HepG2 (cell line): ENCODE measurements around the gene GUCA1A. TPM values are rescaled to one million over a fixed set of nuclear protein-coding genes. Genes with fewer than 3 reads are reported as not detected.
A peak's percentile ranks its signal among the peaks of the same experiment; 100 is the strongest.

Experiments used
- BCL3 ChIP-seq: sonication (generic); formaldehyde crosslinking; IDR thresholded peaks from 2 replicates; pipeline ENCODE4 v1.5.1; 2020; ENCODE audit warnings: mild to moderate bottlenecking, missing genetic modification reagents, moderate library complexity
- ETV6 ChIP-seq: sonication (generic); formaldehyde crosslinking; conservative IDR thresholded peaks from 2 replicates; pipeline ENCODE4 v1.4.0; 2020; ENCODE audit warnings: missing genetic modification reagents
- KDM2A ChIP-seq: sonication (generic); formaldehyde crosslinking; IDR thresholded peaks from 2 replicates; pipeline ENCODE4 v1.4.0; 2020; ENCODE audit warnings: low read depth, missing genetic modification reagents, borderline replicate concordance
- KDM6A ChIP-seq: IDR thresholded peaks from 2 replicates; pipeline ENCODE4 v1.6.1; 2016; ENCODE audit warnings: low read depth
- PRDM15 ChIP-seq: sonication (generic); formaldehyde crosslinking; IDR thresholded peaks from 2 replicates; pipeline ENCODE4 v1.4.0; 2020; ENCODE audit warnings: missing genetic modification reagents
- SMC3 ChIP-seq: IDR thresholded peaks from 2 replicates; pipeline ENCODE4 v1.6.1; 2011; ENCODE audit warnings: low read length, improper control_type of control experiment
- TFAP4 ChIP-seq: sonication (generic); IDR thresholded peaks from 2 replicates; pipeline ENCODE4 v1.6.1; 2016; ENCODE audit warnings: low read depth, borderline replicate concordance
- ZBTB7B ChIP-seq: sonication (generic); formaldehyde crosslinking; IDR thresholded peaks from 2 replicates; pipeline ENCODE4 v1.4.0; 2020; ENCODE audit warnings: missing genetic modification reagents
- ZNF512 ChIP-seq: sonication (generic); formaldehyde crosslinking; IDR thresholded peaks from 2 replicates; pipeline ENCODE4 v1.4.0; 2020; ENCODE audit warnings: mild to moderate bottlenecking, missing genetic modification reagents
- ZNF556 ChIP-seq: sonication (generic); formaldehyde crosslinking; IDR thresholded peaks from 2 replicates; pipeline ENCODE4 v1.4.0; 2020; ENCODE audit warnings: mild to moderate bottlenecking, missing genetic modification reagents, borderline replicate concordance
- ZNF557 ChIP-seq: sonication (generic); formaldehyde crosslinking; IDR thresholded peaks from 2 replicates; pipeline ENCODE4 v1.4.0; 2020; ENCODE audit warnings: missing genetic modification reagents
- ZNF574 ChIP-seq: sonication (generic); formaldehyde crosslinking; IDR thresholded peaks from 2 replicates; pipeline ENCODE4 v1.4.0; 2020; ENCODE audit warnings: missing genetic modification reagents
- ZNF687 ChIP-seq: sonication (generic); formaldehyde crosslinking; IDR thresholded peaks from 2 replicates; pipeline ENCODE4 v1.5.1; 2020; ENCODE audit warnings: mild to moderate bottlenecking, missing genetic modification reagents, moderate library complexity
- ZNF792 ChIP-seq: IDR thresholded peaks from 2 replicates; pipeline ENCODE4 v1.6.1; 2016
- polyA plus RNA-seq, 8 experiments: library from polyadenylated mRNA; depleted of rRNA in 3 of 8; stranded (reverse) in 7 of 8; unstranded in 1 of 8; fragments of >200 nt; fragmentation: Illumina TruSeq in 4 of 8; extraction: Trizol in 4 of 8; gene quantifications; 2 replicates each; pipeline versions ENCODE4 v1.2.1 to v1.2.3, GENCODE V29; 2011 to 2016; ENCODE audit warnings: low read depth in 4 of 8, missing spikeins in 1 of 8, mixed read lengths in 1 of 8; ENCODE audit not compliant: insufficient read depth in 1 of 8
- total RNA-seq, 5 experiments: library from RNA; depleted of rRNA; stranded (reverse); fragments of >200 nt; fragmentation: Illumina TruSeq; extraction: Trizol; gene quantifications; 2 replicates each; pipeline ENCODE4 v1.2.3, GENCODE V29; 2016; ENCODE audit warnings: low read depth in 1 of 5

Gene GUCA1A
- total and polyA plus RNA-seq, 2 of the 13 experiments (the other 11 are each of a cell fraction or from before 2014, with no cell fraction given): not detected

- TF ChIP-seq PRDM15 (CRISPR knock-in tag) (no peak), ZNF557 (CRISPR knock-in tag) (no peak), ETV6 (CRISPR knock-in tag) (no peak), ZNF512 (CRISPR knock-in tag) (no peak), ZNF574 (0 out of 2 replicates have a peak, but pooled peaks have one; percentile 30), KDM2A (CRISPR knock-in tag) (no peak), ZNF792 (CRISPR knock-in tag) (no peak), BCL3 (no peak), TFAP4 (no peak), ZBTB7B (peak; percentile 24; the same call in 1 of the 2 replicates), ZNF687 (CRISPR knock-in tag) (peak; percentile 51), KDM6A (CRISPR knock-in tag) (no peak), SMC3 (peak; percentile 90), ZNF556 (CRISPR knock-in tag) (no peak)
Measured at GRCh38 chr6:42166444-42167141, 6.6 kb upstream of the GUCA1A start (continued).
